Peyer's patch (tissue), 4 donors: ENCODE results near the gene SNRPA.
"Not testable (repeated sequence)": the region's sequence is repeated elsewhere in the genome, so short reads cannot be mapped to it uniquely, and the experiment has no call there.

Experiments
- CTCF ChIP-seq, 6 experiments: fragments of 450-650 bp in 4 of 6; fragments of 200-600 bp in 2 of 6; sonication (generic) in 1 of 6; IDR thresholded peaks; one replicate each; pipeline ENCODE4 v1.5.1; 2017 to 2019; ENCODE audit warnings: antibody characterized with exemption in 6 of 6, mild to moderate bottlenecking in 3 of 6, moderate library complexity in 1 of 6
- POLR2A ChIP-seq, 2 donors: fragments of 450-650 bp; IDR thresholded peaks; one replicate each; pipeline ENCODE4 v1.5.1; 2017; ENCODE audit warnings: antibody characterized with exemption in 2 of 2, mild to moderate bottlenecking in 2 of 2, moderate library complexity in 2 of 2

DNA sequence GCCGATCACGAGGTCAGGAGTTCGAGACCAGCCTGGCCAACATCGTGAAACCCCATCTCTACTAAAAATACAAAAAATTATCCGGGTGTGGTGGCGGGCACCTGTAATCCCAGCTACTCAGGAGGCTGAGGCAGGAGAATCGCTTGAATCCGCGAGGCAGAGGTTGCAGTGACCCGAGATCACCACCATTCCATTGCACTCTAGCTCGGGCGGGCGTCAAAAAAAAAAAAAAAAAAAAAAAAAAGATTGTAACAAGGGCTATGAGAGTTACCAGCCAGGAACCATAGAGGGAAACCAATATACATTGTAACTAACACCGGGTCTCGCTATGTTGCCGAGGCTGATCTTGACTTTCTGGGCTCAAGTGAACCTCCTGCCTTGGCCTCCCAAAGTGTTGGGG is 18.7 kb upstream of the SNRPA start:
- TF ChIP-seq POLR2A, CTCF (IDR thresholded peaks at IDR 0.05): not testable (repeated sequence)
